HS-5 (cell line): ENCODE data around the gene PRMT5.

Experiments used
- DNase-seq: peaks from one replicate; pipeline ENCODE4 v3.0.0-alpha.2; 2012; ENCODE audit warnings: low read depth

Gene PRMT5

GRCh38 chr14:22896760-22897159 is 32.4 kb downstream of the PRMT5 start:
- no peak for DNase-seq

DNA sequence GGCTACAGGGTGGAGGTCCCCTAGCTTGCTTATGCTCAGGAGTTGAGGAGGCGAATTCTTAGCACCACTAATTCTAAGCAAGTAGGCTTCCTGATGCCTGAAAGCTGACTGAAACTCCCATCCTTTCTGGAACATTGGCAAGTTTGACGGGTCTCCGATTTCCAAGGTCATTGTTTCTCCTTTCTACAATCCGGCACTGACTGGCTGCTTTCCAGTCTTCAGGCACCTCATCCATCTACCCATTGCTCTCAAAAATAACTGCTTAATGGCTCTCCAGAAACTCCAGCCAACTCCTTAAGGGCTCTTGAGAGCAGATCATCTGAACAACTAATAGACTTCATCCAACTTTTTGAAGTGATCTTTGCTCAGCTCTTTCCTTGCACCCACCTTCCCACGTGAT is 32.8 kb downstream of the PRMT5 start:
- DNase-seq = no peak

DNA sequence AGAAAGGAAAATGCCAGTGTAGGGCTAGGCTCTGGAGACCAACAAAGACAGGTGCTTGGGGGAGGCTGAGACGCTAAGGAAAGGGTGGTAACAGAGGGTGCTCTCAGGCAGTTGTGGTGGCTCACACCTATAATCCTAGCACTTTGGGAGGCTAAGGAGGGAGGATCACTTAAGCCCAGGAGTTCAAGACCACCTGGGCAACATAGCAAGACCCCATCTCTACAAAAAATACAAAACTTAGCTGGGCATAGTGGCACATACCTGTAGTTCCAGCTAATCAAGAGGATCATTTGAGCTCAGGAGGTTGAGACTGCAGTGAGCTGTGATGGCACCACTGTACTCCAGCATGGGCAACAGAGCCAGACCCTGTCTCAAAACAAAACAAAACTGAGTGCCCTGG is 33.8 kb downstream of the PRMT5 start:
- no peak for DNase-seq

GRCh38 chr14:22893706-22894105 is 35.5 kb downstream of the PRMT5 start:
- DNase-seq = no peak

DNA sequence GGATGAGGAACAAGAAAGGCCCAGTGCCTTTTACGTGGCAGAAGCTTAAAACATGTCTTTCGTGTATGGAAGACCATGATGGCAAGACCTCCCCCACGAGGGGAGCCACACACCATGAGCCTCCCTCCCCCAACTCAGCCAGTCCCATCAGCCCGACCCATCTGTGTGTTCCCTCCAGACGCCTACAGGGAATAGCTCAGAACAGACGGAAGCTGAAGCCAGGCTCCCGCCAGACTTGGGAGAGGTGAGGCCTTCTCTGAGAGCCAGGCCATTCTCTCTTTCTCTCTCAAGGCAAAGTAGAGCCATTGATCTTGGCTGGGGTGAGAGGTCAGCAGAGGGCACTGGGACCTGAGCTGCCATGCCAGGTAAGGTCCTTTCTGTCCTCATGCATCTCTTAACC is 36.7 kb downstream of the PRMT5 start:
- no peak for DNase-seq

- DNase-seq = no peak
Measured at GRCh38 chr14:22890416-22890815, 38.8 kb downstream of the PRMT5 start.

DNA sequence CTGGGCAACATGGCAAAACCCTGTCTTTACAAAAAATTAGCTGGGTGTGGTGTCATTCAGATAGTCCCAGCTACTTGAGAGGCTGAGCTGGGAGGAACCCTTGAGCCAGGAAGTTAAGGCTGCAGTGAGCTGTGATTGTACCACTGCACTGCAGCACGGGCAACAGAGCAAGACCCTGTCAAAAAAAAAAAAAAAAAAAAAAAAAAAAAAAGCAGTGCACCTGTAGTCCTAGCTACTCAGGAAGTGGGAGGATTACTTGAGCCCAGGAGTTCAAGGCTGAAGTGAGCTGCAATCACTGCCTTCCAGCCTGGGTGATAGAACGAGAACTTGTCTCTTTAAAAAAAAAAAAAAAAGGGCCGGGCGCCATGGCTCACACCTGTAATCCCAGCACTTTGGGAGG is 40.5 kb downstream of the PRMT5 start:
- no peak for DNase-seq

DNA sequence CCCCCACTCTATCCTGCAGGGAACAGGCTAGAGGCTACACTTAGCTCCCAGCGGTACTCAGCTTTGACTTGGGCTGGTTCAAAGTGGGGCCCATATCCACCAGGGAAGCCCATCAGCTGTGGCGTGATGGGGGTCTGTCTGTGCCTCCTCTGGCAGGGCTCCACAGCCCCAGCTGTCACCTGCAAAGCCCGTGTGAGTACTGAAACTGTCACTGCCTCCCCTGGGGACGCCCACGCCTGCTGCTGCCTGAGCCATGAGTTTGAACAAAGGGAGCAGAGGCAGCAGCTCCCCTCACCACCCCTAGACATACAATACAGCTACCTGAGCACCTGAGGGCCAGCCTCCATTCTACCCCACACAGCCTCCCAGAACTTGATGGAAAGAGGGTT is 41.2 kb downstream of the PRMT5 start:
- no peak for DNase-seq

DNA sequence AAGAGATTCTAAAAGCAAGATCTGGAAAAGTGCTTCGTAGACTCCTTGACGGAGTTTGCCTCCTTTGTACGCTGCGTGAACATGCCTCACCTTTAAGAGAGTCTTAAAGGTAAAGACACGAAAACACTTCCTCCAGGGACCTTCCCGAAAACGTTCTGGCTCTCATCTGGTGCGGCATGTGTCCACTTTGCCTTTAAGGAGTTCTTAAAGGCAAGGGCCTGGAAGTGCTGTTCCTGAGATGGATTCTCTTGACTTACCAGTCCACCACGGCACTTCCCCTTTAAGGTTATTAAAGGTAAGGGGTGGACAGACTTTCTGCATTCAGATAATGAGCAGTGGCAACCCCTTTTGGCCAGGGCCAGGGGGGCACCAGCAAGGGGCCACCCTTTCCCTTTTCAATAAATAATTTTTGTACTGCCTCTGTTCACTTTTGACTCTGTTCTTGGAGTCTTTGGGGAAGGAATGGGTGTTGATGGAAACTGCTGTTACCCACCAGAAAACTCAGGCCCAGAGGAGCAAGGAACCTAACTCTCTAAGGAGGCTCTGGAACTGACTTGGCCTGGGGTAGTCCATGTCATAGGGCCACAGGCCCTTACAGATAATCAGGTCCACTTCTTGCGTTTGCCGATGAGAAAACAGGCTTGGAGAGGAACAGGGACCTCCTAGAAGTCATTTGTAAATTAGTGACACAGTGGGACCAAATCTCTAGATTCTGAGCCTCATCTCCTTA is 41.8 kb downstream of the PRMT5 start:
- DNase-seq = no peak

GRCh38 chr14:22886500-22887259 is 42.5 kb downstream of the PRMT5 start:
- DNase-seq = no peak

DNA sequence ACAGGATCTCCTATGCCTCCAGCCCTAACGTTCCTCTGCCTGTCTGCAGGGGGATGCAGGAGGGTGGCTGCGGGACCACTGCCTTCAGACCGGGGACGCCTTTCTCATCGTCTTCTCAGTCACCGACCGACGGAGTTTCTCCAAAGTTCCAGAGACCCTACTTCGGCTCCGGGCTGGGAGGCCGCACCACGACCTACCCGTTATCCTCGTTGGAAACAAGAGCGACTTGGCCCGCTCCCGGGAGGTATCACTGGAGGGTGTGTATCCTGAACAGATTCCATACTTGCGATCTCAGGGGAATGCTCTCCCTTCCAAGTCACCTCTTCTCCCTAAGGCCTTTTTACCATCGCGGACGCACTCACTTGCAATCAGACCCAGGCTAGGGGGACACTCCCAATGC is 43.2 kb downstream of the PRMT5 start:
- DNase-seq = no peak

DNA sequence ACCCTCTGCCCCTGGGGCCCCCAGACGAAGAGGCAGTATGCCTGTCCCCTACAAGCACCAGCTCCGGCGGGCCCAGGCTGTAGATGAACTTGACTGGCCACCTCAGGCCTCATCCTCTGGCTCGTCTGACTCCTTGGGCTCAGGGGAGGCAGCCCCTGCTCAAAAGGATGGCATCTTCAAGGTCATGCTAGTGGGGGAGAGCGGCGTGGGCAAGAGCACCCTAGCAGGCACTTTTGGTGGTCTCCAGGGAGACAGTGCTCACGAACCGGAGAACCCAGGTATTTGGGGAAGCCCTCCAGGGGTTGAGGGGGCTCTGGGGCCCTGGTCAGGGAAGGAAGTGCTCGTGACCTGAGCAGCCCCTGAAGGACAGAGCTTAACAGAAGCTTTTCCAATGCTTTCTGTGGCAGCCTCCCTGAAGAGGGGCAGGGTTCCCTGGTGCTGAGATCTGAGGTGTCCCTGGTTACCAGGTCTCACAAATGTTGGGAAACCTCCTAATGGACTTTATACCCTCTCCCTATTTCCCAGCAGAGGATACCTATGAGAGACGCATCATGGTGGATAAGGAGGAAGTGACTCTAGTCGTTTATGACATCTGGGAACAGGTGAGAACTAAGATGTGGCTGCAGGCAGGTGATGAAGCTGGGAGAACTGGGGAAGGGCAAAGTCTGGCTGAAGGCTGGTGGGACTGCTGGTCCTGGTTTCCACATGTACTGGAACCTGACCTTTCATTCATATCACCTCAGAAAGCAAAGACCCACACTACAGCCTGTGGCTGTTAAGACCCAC is 44.2 kb downstream of the PRMT5 start:
- DNase-seq = no peak

- no peak for DNase-seq
Measured at GRCh38 chr14:22884076-22884737, 45.0 kb downstream of the PRMT5 start.

DNA sequence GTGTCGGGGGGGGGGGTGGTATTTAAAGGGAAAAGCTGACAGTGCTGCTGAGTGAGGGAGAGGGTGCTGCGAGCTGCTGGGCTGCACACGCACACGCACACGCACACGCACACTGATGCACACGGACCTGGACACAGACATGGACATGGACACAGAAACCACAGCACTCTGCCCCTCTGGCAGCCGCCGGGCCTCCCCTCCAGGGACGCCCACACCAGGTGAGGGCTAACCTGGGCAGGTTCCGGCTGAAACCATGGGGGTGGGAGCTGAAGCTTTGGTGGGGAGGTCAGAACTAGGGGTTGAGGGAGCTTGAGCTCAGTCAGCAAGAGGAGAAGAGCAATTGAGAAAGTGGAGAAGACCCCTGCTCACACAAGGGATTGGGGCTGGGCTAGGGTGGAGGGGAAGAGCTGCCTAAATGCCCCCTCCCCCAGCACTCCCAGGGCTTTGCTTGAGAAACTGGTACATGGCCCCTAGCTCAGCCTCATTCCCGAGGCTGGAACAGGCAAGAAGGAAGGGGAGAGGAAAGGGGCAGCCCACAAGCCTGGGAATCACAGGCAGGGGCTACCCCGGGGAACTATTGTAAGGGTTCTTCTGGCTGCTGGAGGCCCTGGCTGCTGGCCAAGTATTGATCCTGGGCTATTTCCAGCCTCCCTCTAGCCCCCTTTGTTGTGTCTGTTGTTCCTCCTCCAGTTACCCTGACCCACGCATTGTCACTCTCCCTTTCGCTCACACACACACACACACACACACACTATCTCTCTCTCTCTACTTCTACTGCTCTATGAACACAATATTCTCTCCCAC is 45.8 kb downstream of the PRMT5 start, which contains the start of gene REM2:
REM2 (plus strand) TSS at position 50 of the 804 bp plus-strand sequence; CDS start at position 116, 66 bp downstream.
- DNase-seq = no peak

DNA sequence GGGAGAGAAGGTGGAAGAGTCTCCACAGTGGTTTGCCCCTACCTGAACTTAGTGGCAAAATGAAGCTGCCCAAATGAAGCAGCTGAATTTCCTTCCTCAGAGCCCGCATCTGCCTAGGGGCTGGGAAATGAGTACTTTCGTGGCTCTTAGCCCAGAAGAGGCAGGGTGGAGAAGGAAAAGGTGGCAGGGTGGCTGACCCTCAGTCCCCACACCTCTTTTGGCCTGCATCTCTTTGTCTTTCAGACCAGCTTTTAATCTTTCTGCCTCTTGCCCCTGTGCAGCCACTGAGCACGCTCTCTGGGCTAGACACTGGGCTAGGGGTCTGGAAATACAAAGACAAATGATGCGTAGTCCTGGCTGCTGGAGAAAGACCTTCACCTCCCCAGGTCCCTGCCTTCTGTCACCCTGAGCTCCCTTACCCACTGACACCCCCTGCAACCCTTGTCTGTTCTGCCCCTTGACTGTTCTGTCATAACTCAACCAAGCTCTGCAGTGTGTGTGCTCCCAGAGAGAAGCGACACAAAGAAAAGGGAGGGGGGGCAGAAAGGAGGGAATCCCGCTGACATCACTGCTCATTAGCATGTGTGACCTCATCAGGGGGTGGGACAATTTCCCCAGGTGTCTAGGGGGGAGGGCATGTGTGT is 46.5 kb downstream of the PRMT5 start:
- no peak for DNase-seq

- DNase-seq = no peak
Measured at GRCh38 chr14:22882064-22882463, 47.1 kb downstream of the PRMT5 start.

DNA sequence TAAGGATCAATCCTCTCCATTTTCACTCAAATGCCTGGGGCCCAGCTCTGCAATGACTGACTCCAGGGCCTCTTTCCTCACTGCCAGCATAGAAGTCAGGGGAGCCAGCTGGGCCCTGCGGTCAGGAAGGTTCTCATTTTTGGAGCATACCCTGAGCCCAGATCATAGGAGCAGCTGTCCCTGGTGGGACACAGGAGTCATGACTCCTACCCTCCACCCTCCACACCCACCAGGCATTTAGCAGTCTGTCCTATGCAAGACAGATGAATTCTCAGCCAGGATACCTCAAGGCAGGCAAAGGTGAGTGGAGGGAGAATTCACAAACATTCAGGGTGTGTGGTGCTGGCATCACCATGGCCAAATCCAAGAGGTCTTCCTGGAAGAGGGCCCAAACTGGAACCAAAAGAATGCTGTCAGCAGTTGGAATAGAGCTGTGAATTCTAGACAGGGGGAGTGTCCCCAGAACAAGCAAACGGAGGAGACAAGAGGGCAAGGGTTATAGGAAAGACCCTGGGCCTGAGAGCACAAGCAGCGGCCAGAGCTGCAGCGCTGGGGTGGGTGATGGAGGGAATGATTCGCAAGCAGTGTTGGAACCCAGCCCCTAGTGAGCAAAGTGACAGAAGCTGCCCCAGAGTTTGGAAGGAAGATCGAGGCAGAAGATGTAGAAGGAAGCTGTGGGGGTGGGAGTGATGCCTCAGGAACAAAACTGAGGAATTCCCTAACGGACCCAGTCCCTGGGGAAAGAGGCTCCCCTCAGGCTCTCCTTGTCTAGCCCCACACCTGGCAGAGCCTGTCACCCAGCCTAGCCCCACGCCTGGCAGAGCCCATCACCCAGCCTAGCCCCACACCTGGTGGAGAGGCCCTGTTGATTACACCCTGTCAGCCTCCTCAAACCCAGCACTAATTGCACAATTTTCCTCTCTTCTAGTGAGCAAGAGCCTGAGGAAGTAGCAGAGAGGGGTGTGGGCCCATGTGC is 50.6 kb downstream of the PRMT5 start:
- no peak for DNase-seq

GRCh38 chr14:22877000-22877501 is 52.1 kb downstream of the PRMT5 start:
- no peak for DNase-seq

- DNase-seq = no peak
Measured at GRCh38 chr14:22875748-22876319, 53.3 kb downstream of the PRMT5 start.
